Uterus (tissue), 4 donors: ENCODE data around the gene FBXO34. TPM values are rescaled to one million over a fixed set of nuclear protein-coding genes. Genes with fewer than 3 reads are reported as not detected.

Source experiments
- DNase-seq, 2 donors: peaks; one replicate each; pipeline ENCODE4 v3.0.0-alpha.2; 2019 to 2020
- H3K27ac ChIP-seq, 2 donors: fragments of 200-600 bp; sonication (generic); 1 replicate in 1 of 2; 2 replicates in 1 of 2; pipeline ENCODE4 v1.5.1; 2016 to 2018
- H3K27me3 ChIP-seq, 2 donors: fragments of 200-600 bp; sonication (generic); one replicate each; pipeline ENCODE4 v1.5.1; 2018 to 2019; ENCODE audit warnings: control low read depth in 1 of 2
- H3K36me3 ChIP-seq, 2 donors: fragments of 200-600 bp; sonication (generic); one replicate each; pipeline ENCODE4 v1.5.1; 2019; ENCODE audit warnings: control low read depth in 1 of 2
- H3K4me1 ChIP-seq, 2 donors: fragments of 200-600 bp; sonication (generic); one replicate each; pipeline ENCODE4 v1.5.1; 2018 to 2019; ENCODE audit warnings: control low read depth in 1 of 2
- H3K4me3 ChIP-seq, 2 donors: fragments of 200-600 bp; sonication (generic); 1 replicate in 1 of 2; 2 replicates in 1 of 2; pipeline ENCODE4 v1.5.1; 2018 to 2019; ENCODE audit warnings: mild to moderate bottlenecking in 1 of 2
- H3K9me3 ChIP-seq, 2 donors: fragments of 200-600 bp; sonication (generic); one replicate each; pipeline ENCODE4 v1.5.1; 2019; ENCODE audit warnings: control low read depth in 1 of 2
- POLR2A ChIP-seq, 2 donors: fragments of 450-650 bp; IDR thresholded peaks; one replicate each; pipeline ENCODE4 v1.6.1; 2016; ENCODE audit warnings: antibody characterized with exemption in 2 of 2, mild to moderate bottlenecking in 1 of 2, moderate library complexity in 1 of 2
- intact Hi-C: fragments of 100-400 bp; cut with DNase I; formaldehyde crosslinking; loops from one replicate; pipeline ENCODE4 v1.15.1; 2023; ENCODE audit warnings: low total_unique reads
- total RNA-seq, 4 donors: library from RNA; depleted of rRNA in 3 of 4; stranded (reverse); fragments of >200 nt in 3 of 4; gene quantifications; one replicate each; pipeline versions ENCODE4 v1.1.0 to v1.2.4, GENCODE V29; 2014 to 2023
- TF ChIP-seq, protein P1 (sequence below), 4 experiments: fragments of 200-600 bp in 2 of 4; fragments of 450-650 bp in 2 of 4; sonication (generic) in 2 of 4; IDR thresholded peaks; one replicate each; pipeline ENCODE4 v1.5.1; 2016 to 2019; ENCODE audit warnings: antibody characterized with exemption in 4 of 4, mild to moderate bottlenecking in 2 of 4, moderate library complexity in 1 of 4
- donor health status: DM: yes; HTN: yes; CAD: no.

The FBXO34 gene
- total RNA-seq, 4 donors from 2014 or later, result 15.9 to 47.4 (median 20.3) TPM

DNA sequence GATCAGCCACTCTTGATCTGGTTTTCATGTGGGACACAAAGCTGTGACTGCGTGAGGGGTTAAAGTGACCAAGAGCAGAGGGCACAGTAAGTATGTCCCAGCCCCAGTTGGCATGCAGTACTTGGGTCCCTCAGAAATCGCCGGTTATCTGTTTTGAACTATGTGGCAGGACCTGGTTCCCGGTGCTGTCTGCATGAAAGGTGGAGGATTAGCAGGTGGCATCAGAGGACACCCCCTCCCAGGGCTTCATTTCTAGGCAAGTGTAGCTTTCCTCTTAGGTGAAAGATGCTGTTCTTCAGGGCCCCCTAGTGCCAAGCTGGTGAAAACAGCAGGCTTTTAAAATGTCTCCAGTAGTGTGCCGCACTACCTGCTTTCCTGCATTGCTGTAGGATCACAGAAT, 83.3 kb downstream of the FBXO34 start:
- Histone ChIP-seq H3K36me3 (no peaks in the 10 kb centered on the region), H3K9me3 (no peaks in the 10 kb centered on the region), H3K27ac (no peak overlapping the region), H3K4me1 (no peaks in the 10 kb centered on the region), H3K27me3 (no peaks in the 10 kb centered on the region), H3K4me3 (no peak overlapping the region)
- TF ChIP-seq, protein P1, sequence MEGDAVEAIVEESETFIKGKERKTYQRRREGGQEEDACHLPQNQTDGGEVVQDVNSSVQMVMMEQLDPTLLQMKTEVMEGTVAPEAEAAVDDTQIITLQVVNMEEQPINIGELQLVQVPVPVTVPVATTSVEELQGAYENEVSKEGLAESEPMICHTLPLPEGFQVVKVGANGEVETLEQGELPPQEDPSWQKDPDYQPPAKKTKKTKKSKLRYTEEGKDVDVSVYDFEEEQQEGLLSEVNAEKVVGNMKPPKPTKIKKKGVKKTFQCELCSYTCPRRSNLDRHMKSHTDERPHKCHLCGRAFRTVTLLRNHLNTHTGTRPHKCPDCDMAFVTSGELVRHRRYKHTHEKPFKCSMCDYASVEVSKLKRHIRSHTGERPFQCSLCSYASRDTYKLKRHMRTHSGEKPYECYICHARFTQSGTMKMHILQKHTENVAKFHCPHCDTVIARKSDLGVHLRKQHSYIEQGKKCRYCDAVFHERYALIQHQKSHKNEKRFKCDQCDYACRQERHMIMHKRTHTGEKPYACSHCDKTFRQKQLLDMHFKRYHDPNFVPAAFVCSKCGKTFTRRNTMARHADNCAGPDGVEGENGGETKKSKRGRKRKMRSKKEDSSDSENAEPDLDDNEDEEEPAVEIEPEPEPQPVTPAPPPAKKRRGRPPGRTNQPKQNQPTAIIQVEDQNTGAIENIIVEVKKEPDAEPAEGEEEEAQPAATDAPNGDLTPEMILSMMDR (IDR thresholded peaks at IDR 0.05), result peak in 2 of 4 experiments; percentile 20 to 49
- TF ChIP-seq POLR2A (IDR thresholded peaks at IDR 0.05), result no peak
- intact Hi-C loops, result no loop called here
- peak; percentile 17 to 27 for DNase-seq

DNA sequence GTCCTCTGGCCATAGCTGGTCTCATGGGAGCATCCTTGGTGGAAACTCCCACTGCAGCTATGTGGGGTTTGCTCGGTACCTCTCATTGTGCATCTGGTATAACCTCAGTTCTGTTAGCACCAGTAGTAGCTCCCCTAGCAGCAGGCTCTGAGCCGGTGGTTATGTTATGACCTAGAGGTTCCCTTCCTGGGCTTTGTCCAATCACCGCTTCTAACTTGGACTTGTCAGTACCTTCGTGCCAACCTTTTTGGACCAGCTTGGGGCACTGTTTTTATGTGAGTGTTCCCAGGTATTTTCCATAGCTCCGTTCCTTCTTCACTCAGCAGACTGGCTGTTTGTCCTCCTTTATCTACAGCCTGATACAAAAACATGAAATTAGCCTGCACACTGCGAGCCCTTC, 84.7 kb downstream of the FBXO34 start:
- Histone ChIP-seq H3K4me1 (no peaks in the 10 kb centered on the region), H3K4me3 (no peak overlapping the region), H3K36me3 (no peaks in the 10 kb centered on the region), H3K27ac (no peak overlapping the region), H3K27me3 (no peaks in the 10 kb centered on the region), H3K9me3 (no peaks in the 10 kb centered on the region)
- TF ChIP-seq, protein P1 (IDR thresholded peaks at IDR 0.05), result no peak
- no peak for TF ChIP-seq POLR2A (IDR thresholded peaks at IDR 0.05)
- intact Hi-C loops, result no loop called here
- DNase-seq, result no peak

- Histone ChIP-seq H3K27ac (no peak overlapping the region), H3K36me3 (no peaks in the 10 kb centered on the region), H3K4me1 (no peaks in the 10 kb centered on the region), H3K4me3 (no peak overlapping the region), H3K27me3 (no peaks in the 10 kb centered on the region), H3K9me3 (no peaks in the 10 kb centered on the region)
- TF ChIP-seq, protein P1 (IDR thresholded peaks at IDR 0.05), result no peak
- no peak for TF ChIP-seq POLR2A (IDR thresholded peaks at IDR 0.05)
- intact Hi-C loops, result no loop called here
- no peak for DNase-seq
These were observed 85.7 kb downstream of the FBXO34 start for GRCh38 chr14:55356913-55357312.

- H3K4me3 ChIP-seq, result no peak overlapping the region
- H3K9me3 ChIP-seq, result no peaks in the 10 kb centered on the region
- H3K27ac ChIP-seq, result no peak overlapping the region
- TF ChIP-seq, protein P1 (IDR thresholded peaks at IDR 0.05), result no peak
- no peak for TF ChIP-seq POLR2A (IDR thresholded peaks at IDR 0.05)
- no peaks in the 10 kb centered on the region for H3K4me1 ChIP-seq
- DNase-seq, result no peak
- no peaks in the 10 kb centered on the region for H3K27me3 ChIP-seq
- no peaks in the 10 kb centered on the region for H3K36me3 ChIP-seq
- intact Hi-C loops, result no loop called here
These were observed 88.1 kb downstream of the FBXO34 start for GRCh38 chr14:55359307-55359706.

DNA sequence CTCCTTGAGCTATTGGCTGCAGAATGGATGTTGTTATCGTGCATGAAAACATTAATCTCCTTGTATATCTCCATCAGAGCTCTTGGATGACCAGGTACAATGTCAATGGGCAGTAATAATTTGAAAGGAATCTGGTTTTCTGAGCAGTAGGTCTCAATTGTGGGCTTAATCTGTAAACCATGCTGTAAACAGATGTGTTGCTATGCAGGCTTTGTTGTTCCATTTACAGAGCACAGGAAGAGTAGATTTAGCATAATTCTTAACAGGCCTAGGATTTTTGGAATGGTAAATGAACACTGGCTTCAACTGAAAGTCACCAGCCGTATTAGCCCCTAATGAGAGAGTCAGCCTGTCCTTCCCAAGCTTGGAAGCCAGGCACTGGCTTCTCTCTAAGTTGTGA, 90.0 kb downstream of the FBXO34 start:
- Histone ChIP-seq H3K9me3 (no peaks in the 10 kb centered on the region), H3K27me3 (no peaks in the 10 kb centered on the region), H3K4me1 (no peaks in the 10 kb centered on the region), H3K4me3 (no peak overlapping the region), H3K36me3 (no peaks in the 10 kb centered on the region), H3K27ac (no peak overlapping the region)
- DNase-seq, result no peak
- TF ChIP-seq, protein P1 (IDR thresholded peaks at IDR 0.05), result no peak
- TF ChIP-seq POLR2A (IDR thresholded peaks at IDR 0.05), result no peak
- intact Hi-C loops, result no loop called here
